GM10266 (cell line): Measurements from ENCODE around the gene SOST.

Experiments used
- DNase-seq: peaks from one replicate; pipeline ENCODE4 v3.0.0; 2012; ENCODE audit errors: extremely low spot score
- CTCF ChIP-seq: IDR thresholded peaks from 2 replicates; pipeline ENCODE4 v1.5.1; 2012; ENCODE audit warnings: mild to moderate bottlenecking, low read depth; ENCODE audit not compliant: control insufficient read depth, insufficient read depth; ENCODE audit errors: missing control alignments

The SOST gene

GRCh38 chr17:43718544-43718943 is 40.0 kb downstream of the SOST start:
- DNase-seq: no peak
- TF ChIP-seq CTCF: no peak

- DNase-seq: no peak
These were observed 40.7 kb downstream of the SOST start for GRCh38 chr17:43717913-43718312.

GRCh38 chr17:43714465-43715149 is 44.0 kb downstream of the SOST start:
- DNase-seq: no peak
- TF ChIP-seq CTCF: no peak

More at GRCh38 chr17:43717913-43718312, 40.7 kb downstream of the SOST start:
- TF ChIP-seq CTCF: no peak

- TF ChIP-seq CTCF: no peak
- DNase-seq: peak; percentile 64
These were observed 45.0 kb downstream of the SOST start for GRCh38 chr17:43713494-43714162.

- no peak for DNase-seq
- TF ChIP-seq CTCF: no peak
These were observed 46.2 kb downstream of the SOST start for GRCh38 chr17:43712397-43712796.

- DNase-seq: no peak
- no peak for TF ChIP-seq CTCF
These were observed 48.5 kb downstream of the SOST start for GRCh38 chr17:43710101-43710500.

- no peak for TF ChIP-seq CTCF
- no peak for DNase-seq
These were observed 49.4 kb downstream of the SOST start for GRCh38 chr17:43709210-43709609.
